GM06990 (cell line): ENCODE data around the gene CROT.

Experiments used
- DNase-seq: peaks from one replicate; pipeline ENCODE4 v3.0.0-alpha.2; 2011; ENCODE audit not compliant: insufficient read length; ENCODE audit errors: extremely low read depth
- H3K27me3 ChIP-seq: replicated peaks from 2 replicates; pipeline ENCODE4 v1.6.0; 2011; ENCODE audit warnings: low read length; ENCODE audit not compliant: control insufficient read depth, insufficient read depth
- H3K36me3 ChIP-seq: 2 replicates; pipeline ENCODE4 v1.5.1; 2011; ENCODE audit warnings: low read length; ENCODE audit not compliant: control insufficient read depth, insufficient read depth
- H3K4me3 ChIP-seq: replicated peaks from 2 replicates; pipeline ENCODE4 v1.5.1; 2011; ENCODE audit warnings: low read depth, mild to moderate bottlenecking, control low read depth, low read length
- TF ChIP-seq, protein P1 (sequence below): IDR thresholded peaks from 2 replicates; pipeline ENCODE4 v1.5.1; 2011; ENCODE audit warnings: low read length, control low read depth, mild to moderate bottlenecking, inconsistent platforms; ENCODE audit not compliant: insufficient read depth, poor library complexity, severe bottlenecking

The CROT gene

DNA sequence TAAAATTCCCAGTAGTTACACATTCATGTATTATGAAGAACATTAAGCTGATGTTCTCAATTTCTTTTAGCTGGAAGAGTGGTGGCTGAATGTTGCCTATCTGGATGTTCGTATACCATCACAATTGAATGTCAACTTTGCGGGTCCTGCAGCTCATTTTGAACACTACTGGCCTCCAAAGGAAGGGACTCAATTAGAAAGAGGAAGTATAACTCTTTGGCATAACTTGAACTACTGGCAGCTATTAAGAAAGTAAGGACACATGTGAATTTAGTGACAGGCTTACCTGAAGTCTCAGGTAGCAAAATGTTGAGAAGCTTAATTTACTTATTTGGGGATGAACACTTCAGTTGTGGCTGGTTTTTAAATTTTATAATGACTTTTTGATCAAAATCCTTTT, 15.9 kb downstream of the CROT start:
- TF ChIP-seq, protein P1, sequence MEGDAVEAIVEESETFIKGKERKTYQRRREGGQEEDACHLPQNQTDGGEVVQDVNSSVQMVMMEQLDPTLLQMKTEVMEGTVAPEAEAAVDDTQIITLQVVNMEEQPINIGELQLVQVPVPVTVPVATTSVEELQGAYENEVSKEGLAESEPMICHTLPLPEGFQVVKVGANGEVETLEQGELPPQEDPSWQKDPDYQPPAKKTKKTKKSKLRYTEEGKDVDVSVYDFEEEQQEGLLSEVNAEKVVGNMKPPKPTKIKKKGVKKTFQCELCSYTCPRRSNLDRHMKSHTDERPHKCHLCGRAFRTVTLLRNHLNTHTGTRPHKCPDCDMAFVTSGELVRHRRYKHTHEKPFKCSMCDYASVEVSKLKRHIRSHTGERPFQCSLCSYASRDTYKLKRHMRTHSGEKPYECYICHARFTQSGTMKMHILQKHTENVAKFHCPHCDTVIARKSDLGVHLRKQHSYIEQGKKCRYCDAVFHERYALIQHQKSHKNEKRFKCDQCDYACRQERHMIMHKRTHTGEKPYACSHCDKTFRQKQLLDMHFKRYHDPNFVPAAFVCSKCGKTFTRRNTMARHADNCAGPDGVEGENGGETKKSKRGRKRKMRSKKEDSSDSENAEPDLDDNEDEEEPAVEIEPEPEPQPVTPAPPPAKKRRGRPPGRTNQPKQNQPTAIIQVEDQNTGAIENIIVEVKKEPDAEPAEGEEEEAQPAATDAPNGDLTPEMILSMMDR, result no peak
- no peaks in the 10 kb centered on the region; the same call in 1 of the 2 replicates for H3K36me3 ChIP-seq
- DNase-seq, result no peak
- H3K4me3 ChIP-seq, result no peak overlapping the region
- H3K27me3 ChIP-seq, result no peaks in the 10 kb centered on the region

DNA sequence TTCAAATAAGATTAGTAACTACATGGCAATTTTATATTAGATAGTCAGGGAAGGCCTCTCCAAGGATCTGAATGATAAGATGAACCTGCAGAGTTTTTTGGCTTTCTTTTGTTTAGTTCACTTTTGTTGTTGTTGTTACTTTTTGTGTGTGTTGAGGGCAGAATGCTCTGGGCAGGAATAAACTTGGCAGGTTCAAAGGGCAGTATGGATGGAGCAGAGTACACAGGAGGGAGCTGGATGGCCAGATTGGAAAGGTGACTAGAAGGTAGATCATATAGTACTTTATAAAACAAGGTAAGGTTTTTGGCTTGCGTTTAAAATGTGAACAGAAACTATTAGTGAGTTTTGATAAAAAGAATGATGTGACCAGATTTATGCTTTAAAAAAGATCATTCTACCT, 17.9 kb downstream of the CROT start:
- DNase-seq, result no peak
- TF ChIP-seq, protein P1, result no peak
- Histone ChIP-seq H3K36me3 (no peaks in the 10 kb centered on the region; the same call in 1 of the 2 replicates), H3K4me3 (no peak overlapping the region), H3K27me3 (no peaks in the 10 kb centered on the region)

DNA sequence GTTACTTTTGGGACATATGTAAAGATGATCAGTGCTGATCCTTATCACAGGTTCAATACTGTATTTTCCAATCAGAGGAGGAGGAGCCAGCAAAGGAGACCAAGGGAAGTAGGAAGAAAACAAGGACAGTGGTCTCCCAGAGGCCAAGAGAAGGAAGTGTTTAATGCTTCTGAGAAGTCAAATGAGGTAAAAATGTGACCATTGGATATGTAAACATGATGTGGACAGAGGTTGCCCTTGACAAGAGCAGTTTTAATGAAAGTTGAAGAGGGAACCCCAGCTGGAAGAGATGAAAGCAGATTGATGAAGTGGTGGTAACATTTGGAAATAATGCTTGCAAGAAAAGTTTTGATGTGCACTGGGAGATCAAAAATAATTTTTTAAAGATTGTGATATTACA, 18.8 kb downstream of the CROT start:
- no peak for DNase-seq
- Histone ChIP-seq H3K27me3 (no peaks in the 10 kb centered on the region), H3K36me3 (no peaks in the 10 kb centered on the region; the same call in 1 of the 2 replicates), H3K4me3 (no peak overlapping the region)
- TF ChIP-seq, protein P1, result no peak

DNA sequence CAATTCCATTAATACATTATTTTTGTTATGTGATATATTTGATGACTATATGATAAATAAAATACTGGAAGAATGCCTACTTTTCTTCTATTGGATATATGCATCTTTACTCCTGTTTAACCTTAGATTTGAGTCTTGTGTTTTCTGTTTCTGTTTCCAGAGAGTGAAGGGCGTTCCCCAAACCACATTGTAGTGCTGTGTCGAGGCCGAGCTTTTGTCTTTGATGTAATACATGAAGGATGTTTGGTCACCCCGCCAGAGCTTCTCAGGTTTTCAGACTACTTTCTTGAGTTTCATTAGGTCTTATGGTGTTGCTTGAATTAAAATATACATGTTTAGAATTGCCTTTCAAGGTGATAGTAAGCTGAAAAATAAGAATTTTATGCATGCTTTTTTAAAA, 23.8 kb downstream of the CROT start:
- no peaks in the 10 kb centered on the region for H3K27me3 ChIP-seq
- H3K4me3 ChIP-seq, result no peak overlapping the region
- no peaks in the 10 kb centered on the region; the same call in 1 of the 2 replicates for H3K36me3 ChIP-seq
- TF ChIP-seq, protein P1, result no peak
- DNase-seq, result no peak

DNA sequence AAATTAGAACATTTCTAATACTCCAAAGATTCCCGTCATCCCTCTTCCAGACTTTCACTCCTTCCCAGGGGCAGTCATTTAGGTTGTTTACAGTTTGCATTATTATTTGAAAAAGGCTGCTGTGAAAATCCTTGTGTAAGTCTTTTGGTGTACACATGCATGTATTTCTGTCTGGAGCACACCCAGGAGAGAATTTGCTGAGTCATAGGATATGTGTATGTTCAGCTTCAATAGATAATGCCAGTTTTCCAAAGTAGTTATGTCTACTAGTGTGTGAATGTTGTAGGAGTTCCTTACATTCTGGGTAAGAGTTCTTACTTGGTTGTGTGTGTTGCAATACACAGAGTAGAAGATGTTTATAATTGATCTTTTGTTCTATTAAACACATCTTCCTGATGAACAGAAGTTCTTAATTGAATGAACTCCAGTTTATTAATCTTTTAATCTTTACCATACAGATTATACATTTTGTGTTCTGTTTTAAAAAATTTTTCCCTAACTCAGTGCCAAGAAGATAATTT, 25.3 kb downstream of the CROT start:
- Histone ChIP-seq H3K4me3 (no peak overlapping the region), H3K27me3 (no peaks in the 10 kb centered on the region), H3K36me3 (no peaks in the 10 kb centered on the region)
- no peak for DNase-seq
- TF ChIP-seq, protein P1, result no peak
